IPS-20b (cell line): ENCODE measurements around the gene MUC4.
"Not testable (repeated sequence)": the region's sequence is repeated elsewhere in the genome, so short reads cannot be mapped to it uniquely, and the experiment has no call there.

Source experiments
- H3K27ac ChIP-seq: one replicate; pipeline ENCODE4 v1.5.1; 2013; ENCODE audit warnings: low read length
- H3K27me3 ChIP-seq: 2 replicates; pipeline ENCODE4 v1.6.1; 2013; ENCODE audit warnings: mild to moderate bottlenecking, low read length, inconsistent platforms; ENCODE audit not compliant: insufficient read depth
- H3K36me3 ChIP-seq: 2 replicates; pipeline ENCODE4 v1.6.1; 2013; ENCODE audit warnings: low read depth, mild to moderate bottlenecking, inconsistent platforms, low read length, moderate library complexity; ENCODE audit not compliant: insufficient read depth
- H3K4me1 ChIP-seq: 2 replicates; pipeline ENCODE4 v1.6.1; 2013; ENCODE audit warnings: mild to moderate bottlenecking, control low read depth, inconsistent platforms, low read length, moderate library complexity; ENCODE audit not compliant: insufficient read depth
- H3K4me3 ChIP-seq: 2 replicates; pipeline ENCODE4 v1.5.1; 2013; ENCODE audit warnings: mild to moderate bottlenecking, low read length, inconsistent platforms
- H3K9ac ChIP-seq: 2 replicates; pipeline ENCODE4 v1.6.1; 2013; ENCODE audit warnings: low read depth, mild to moderate bottlenecking, inconsistent platforms, low read length, moderate library complexity
- H3K9me3 ChIP-seq: 2 replicates; pipeline ENCODE4 v1.6.1; 2013; ENCODE audit warnings: mild to moderate bottlenecking, low read depth, low read length, inconsistent platforms; ENCODE audit not compliant: insufficient read depth

MUC4 gene

GRCh38 chr3:195752546-195753331 lies 59.0 kb downstream of the MUC4 start:
- no peaks in the 10 kb centered on the region for H3K4me1 ChIP-seq
- no peak overlapping the region for H3K27ac ChIP-seq
- H3K9me3 ChIP-seq, result no peaks in the 10 kb centered on the region
- H3K36me3 ChIP-seq, result no peaks in the 10 kb centered on the region
- peaks cover 12% of the 10 kb centered on the region for H3K27me3 ChIP-seq
- H3K9ac ChIP-seq, result no peak overlapping the region
- no peak overlapping the region for H3K4me3 ChIP-seq

GRCh38 chr3:195752066-195752465 lies 59.7 kb downstream of the MUC4 start:
- H3K27ac ChIP-seq, result no peak overlapping the region
- no peaks in the 10 kb centered on the region for H3K4me1 ChIP-seq
- H3K4me3 ChIP-seq, result no peak overlapping the region
- H3K9ac ChIP-seq, result no peak overlapping the region
- H3K27me3 ChIP-seq, result peaks cover 19% of the 10 kb centered on the region
- H3K36me3 ChIP-seq, result no peaks in the 10 kb centered on the region
- peaks cover 3% of the 10 kb centered on the region; the same call in 1 of the 2 replicates for H3K9me3 ChIP-seq

GRCh38 chr3:195751560-195751959 lies 60.2 kb downstream of the MUC4 start:
- no peak overlapping the region for H3K9ac ChIP-seq
- H3K27ac ChIP-seq, result no peak overlapping the region
- no peaks in the 10 kb centered on the region for H3K4me1 ChIP-seq
- peaks cover 24% of the 10 kb centered on the region for H3K27me3 ChIP-seq
- peaks cover 3% of the 10 kb centered on the region; the same call in 1 of the 2 replicates for H3K9me3 ChIP-seq
- H3K36me3 ChIP-seq, result no peaks in the 10 kb centered on the region
- H3K4me3 ChIP-seq, result no peak overlapping the region

- peaks cover 29% of the 10 kb centered on the region for H3K27me3 ChIP-seq
- H3K4me3 ChIP-seq, result no peak overlapping the region
- H3K36me3 ChIP-seq, result no peaks in the 10 kb centered on the region
- H3K9ac ChIP-seq, result no peak overlapping the region
- H3K9me3 ChIP-seq, result peaks cover 3% of the 10 kb centered on the region; the same call in 1 of the 2 replicates
- no peak overlapping the region for H3K27ac ChIP-seq
- no peaks in the 10 kb centered on the region for H3K4me1 ChIP-seq
Observed at GRCh38 chr3:195750797-195751520, 60.8 kb downstream of the MUC4 start.

GRCh38 chr3:195749101-195749500 lies 62.6 kb downstream of the MUC4 start:
- H3K27me3 ChIP-seq, result peaks cover 40% of the 10 kb centered on the region
- H3K4me3 ChIP-seq, H3K27ac ChIP-seq, H3K36me3 ChIP-seq, H3K9ac ChIP-seq, H3K4me1 ChIP-seq, H3K9me3 ChIP-seq: not testable (repeated sequence)

GRCh38 chr3:195748661-195749060 lies 63.1 kb downstream of the MUC4 start:
- H3K4me3 ChIP-seq, result no peak overlapping the region
- H3K9ac ChIP-seq, result no peak overlapping the region
- H3K9me3 ChIP-seq, result peaks cover 3% of the 10 kb centered on the region; the same call in 1 of the 2 replicates

GRCh38 chr3:195746751-195747150 lies 65.0 kb downstream of the MUC4 start:
- Histone ChIP-seq H3K4me1 (no peaks in the 10 kb centered on the region), H3K27ac (no peak overlapping the region), H3K9me3 (peaks cover 3% of the 10 kb centered on the region; the same call in 1 of the 2 replicates), H3K4me3 (no peak overlapping the region), H3K27me3 (peaks cover 40% of the 10 kb centered on the region), H3K36me3 (no peaks in the 10 kb centered on the region), H3K9ac (no peak overlapping the region)

More at GRCh38 chr3:195748661-195749060, 63.1 kb downstream of the MUC4 start:
- Histone ChIP-seq H3K36me3 (no peaks in the 10 kb centered on the region), H3K4me1 (no peaks in the 10 kb centered on the region), H3K27ac (no peak overlapping the region), H3K27me3 (peaks cover 40% of the 10 kb centered on the region)

- Histone ChIP-seq H3K4me1 (no peaks in the 10 kb centered on the region), H3K9me3 (peaks cover 3% of the 10 kb centered on the region; the same call in 1 of the 2 replicates), H3K27ac (no peak overlapping the region), H3K9ac (no peak overlapping the region), H3K4me3 (no peak overlapping the region), H3K36me3 (no peaks in the 10 kb centered on the region), H3K27me3 (peaks cover 40% of the 10 kb centered on the region)
Observed at GRCh38 chr3:195746346-195746745, 65.4 kb downstream of the MUC4 start.

GRCh38 chr3:195744437-195744836 lies 67.3 kb downstream of the MUC4 start:
- Histone ChIP-seq H3K27ac (no peak overlapping the region), H3K4me1 (no peaks in the 10 kb centered on the region), H3K27me3 (peaks cover 40% of the 10 kb centered on the region), H3K9me3 (peaks cover 3% of the 10 kb centered on the region; the same call in 1 of the 2 replicates), H3K4me3 (no peak overlapping the region), H3K36me3 (no peaks in the 10 kb centered on the region), H3K9ac (no peak overlapping the region)

GRCh38 chr3:195739561-195740111 lies 72.1 kb downstream of the MUC4 start:
- H3K9ac ChIP-seq, result no peak overlapping the region
- no peaks in the 10 kb centered on the region for H3K9me3 ChIP-seq
- no peaks in the 10 kb centered on the region for H3K4me1 ChIP-seq
- H3K36me3 ChIP-seq, result no peaks in the 10 kb centered on the region
- H3K4me3 ChIP-seq, result no peak overlapping the region
- H3K27ac ChIP-seq, result no peak overlapping the region
- peaks cover 3% of the 10 kb centered on the region; the same call in 1 of the 2 replicates for H3K27me3 ChIP-seq

- Histone ChIP-seq H3K9ac (no peak overlapping the region), H3K36me3 (no peaks in the 10 kb centered on the region), H3K4me3 (no peak overlapping the region), H3K27me3 (no peaks in the 10 kb centered on the region; the same call in 1 of the 2 replicates), H3K27ac (no peak overlapping the region), H3K9me3 (no peaks in the 10 kb centered on the region), H3K4me1 (no peaks in the 10 kb centered on the region)
Observed at GRCh38 chr3:195738274-195739044, 73.3 kb downstream of the MUC4 start.
